KBM-7 (cell line): ENCODE measurements around the gene PIGN.
A peak's percentile ranks its signal among the peaks of the same experiment; 100 is the strongest.

Source experiments
- DNase-seq: peaks from one replicate; pipeline ENCODE4 v3.0.0-alpha.2; 2015
- in situ Hi-C: fragments of 300-500 bp; cut with MboI; formaldehyde crosslinking; loops from 2 replicates; pipeline ENCODE4 v1.14.3; 2020; ENCODE audit warnings: low sequenced_read_pairs, low pct_unique_long_range_greater_than_20kb, mixed read lengths

The PIGN gene

DNA sequence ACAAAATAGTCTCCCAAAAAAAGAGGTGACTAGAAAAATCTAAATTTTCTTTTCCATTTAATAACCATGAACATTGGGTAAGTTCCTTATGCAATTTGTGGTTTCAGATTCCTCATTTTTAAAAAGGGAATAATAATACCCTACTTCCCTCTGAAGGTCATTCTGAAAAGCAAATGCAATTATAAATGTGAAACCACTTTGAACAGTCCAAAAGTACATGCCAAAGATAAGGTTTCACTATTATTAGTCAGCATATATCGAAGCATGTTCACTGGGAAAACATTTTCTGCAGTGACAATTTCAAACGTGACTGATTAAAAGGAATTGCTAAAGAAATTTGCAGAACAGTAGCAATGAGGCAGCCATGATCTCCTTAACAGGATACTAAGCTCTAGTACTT, 193.9 kb downstream of the PIGN start:
- DNase-seq: peak; percentile 11
- in situ Hi-C loops: no loop called here

DNA sequence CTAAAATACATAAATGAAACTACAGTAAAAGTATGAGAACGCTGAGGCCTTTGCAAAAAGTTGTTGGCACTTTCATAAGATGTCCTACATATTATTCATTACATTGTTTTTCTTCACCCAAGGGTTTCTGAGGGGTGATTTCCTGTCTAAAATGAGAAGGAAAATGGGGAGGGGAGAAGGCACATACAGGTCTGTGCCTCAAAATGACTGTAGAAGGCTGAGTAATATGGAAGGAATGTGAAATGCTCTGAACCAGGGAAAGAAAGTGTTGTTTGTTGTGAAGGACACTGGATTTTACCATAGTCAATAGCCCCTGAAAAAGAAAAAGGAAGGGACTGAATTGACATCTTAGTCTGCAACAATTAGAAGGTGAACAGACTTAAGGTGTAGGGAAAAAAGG, 194.6 kb downstream of the PIGN start:
- in situ Hi-C loops: no loop called here
- no peak for DNase-seq

DNA sequence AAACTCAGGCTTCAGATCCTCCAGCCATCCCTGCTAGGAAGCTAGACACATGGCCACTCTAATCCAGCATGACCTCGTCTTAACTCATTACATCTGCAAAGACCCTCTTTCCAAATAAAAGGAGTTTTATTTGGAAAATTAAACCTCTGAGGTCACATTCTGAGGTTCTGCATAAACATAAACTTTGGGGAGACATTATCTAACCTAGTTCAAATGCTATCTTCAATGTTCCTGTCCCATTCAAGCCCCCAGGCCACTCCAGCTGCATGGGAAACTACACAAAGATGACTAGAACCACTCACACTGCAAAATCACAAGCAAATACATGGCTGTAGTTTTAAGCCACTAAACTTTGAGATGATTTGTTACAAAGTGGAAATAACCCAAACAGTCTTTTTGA, 195.0 kb downstream of the PIGN start:
- in situ Hi-C loops: no loop called here
- no peak for DNase-seq

DNA sequence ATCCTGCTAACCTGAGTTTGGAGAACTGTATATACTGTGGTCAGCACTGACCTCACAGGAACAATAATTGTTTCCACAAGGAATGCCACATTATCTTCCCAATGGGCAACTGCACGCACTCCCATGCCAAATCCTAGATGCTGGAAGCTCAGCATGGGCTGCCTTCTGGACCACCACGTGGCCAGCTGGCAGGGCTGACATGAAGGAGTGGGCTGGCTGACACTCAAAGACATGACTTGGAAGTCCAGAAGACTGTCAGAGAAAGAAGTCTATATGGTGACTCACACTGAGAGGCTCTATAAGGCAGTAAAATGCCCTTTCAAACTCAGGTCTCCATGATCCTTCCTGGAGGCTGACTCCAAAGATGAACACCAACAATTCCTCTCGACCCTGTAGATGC, 195.7 kb downstream of the PIGN start:
- no peak for DNase-seq
- in situ Hi-C loops: no loop called here
